ENCODE measurements around the gene TP53RK. TPM values are rescaled to one million over a fixed set of nuclear protein-coding genes. Genes with fewer than 3 reads are reported as not detected.

TP53RK gene
- total and polyA plus RNA-seq, 4 donors = 17.6 to 35.6 (median 21.9) TPM

GRCh38 chr20:46637427-46638133 lies 51.7 kb downstream of the TP53RK start:
- Histone ChIP-seq H3K36me3 (ENCODE audit: control insufficient read depth, insufficient read depth, low read length) (no peaks in the 10 kb centered on the region), H3K27me3 (ENCODE audit: control insufficient read depth, insufficient read depth, low read length) (no peaks in the 10 kb centered on the region), H3K27ac (ENCODE audit: low read depth, low read length) (peak overlapping the region; percentile 45), H3K4me1 (ENCODE audit: control insufficient read depth, insufficient read depth, low read length) (peaks cover 19% of the 10 kb centered on the region), H3K4me3 (ENCODE audit: low read depth, low read length) (no peak overlapping the region), H3K9me3 (ENCODE audit: control insufficient read depth, insufficient read depth, low read length) (no peaks in the 10 kb centered on the region)
- DNase-seq (ENCODE audit: low read depth in 4 of 6, low spot score in 6 of 6) = no peak
- 76% methylated on average over 2 of the region's 4 CpGs for WGBS (ENCODE audit: insufficient coverage)

DNA sequence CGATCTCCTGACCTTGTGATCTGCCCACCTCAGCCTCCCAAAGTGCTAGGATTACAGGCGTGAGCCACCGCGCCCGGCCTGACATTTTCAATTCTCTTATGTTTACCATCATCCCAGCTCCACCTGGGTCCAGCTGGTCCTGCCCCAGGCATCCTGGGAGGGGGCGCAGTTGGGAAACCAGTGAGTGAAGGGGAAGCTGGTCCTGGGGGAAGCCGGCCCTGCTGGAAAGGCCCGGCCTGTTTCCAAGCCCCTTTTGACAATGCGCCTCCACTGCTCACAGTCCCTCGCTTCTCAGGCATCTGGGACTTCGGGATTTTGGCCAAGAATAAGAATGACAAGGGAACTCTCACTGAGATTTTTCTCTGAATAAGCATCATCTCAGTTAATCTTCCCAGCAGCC lies 52.2 kb downstream of the TP53RK start:
- H3K9me3 ChIP-seq (ENCODE audit: control insufficient read depth, insufficient read depth, low read length) = no peaks in the 10 kb centered on the region
- peaks cover 20% of the 10 kb centered on the region for H3K4me1 ChIP-seq (ENCODE audit: control insufficient read depth, insufficient read depth, low read length)
- no peaks in the 10 kb centered on the region for H3K27me3 ChIP-seq (ENCODE audit: control insufficient read depth, insufficient read depth, low read length)
- no peak overlapping the region for H3K27ac ChIP-seq (ENCODE audit: low read depth, low read length)
- H3K36me3 ChIP-seq (ENCODE audit: control insufficient read depth, insufficient read depth, low read length) = no peaks in the 10 kb centered on the region
- WGBS (ENCODE audit: insufficient coverage) = 75% methylated on average over 4 of the region's 11 CpGs
- peak in 1 of 6 donors; percentile 88 for DNase-seq (ENCODE audit: low read depth in 4 of 6, low spot score in 6 of 6)
- H3K4me3 ChIP-seq (ENCODE audit: low read depth, low read length) = no peak overlapping the region

DNA sequence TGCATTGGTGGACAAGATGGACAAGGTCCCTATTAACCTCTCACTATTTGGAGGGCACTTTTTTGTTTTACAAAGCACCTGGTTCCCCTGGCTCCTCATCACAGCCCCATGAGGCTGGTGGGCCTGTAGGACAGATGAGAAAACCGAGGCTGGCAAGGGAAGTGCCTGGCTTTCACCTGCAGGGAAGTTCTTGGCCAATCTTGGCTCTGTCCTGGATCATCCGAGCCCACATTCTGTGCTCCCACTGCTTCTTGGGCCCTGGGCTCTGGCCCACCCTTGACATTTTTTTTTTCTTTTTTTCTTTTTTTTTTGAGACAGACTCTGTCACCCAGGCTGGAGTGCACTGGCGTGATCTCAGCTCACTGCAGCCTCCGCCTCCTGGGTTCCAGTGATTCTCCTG lies 52.7 kb downstream of the TP53RK start:
- no peak overlapping the region for H3K4me3 ChIP-seq (ENCODE audit: low read depth, low read length)
- no peaks in the 10 kb centered on the region for H3K36me3 ChIP-seq (ENCODE audit: control insufficient read depth, insufficient read depth, low read length)
- no peaks in the 10 kb centered on the region for H3K9me3 ChIP-seq (ENCODE audit: control insufficient read depth, insufficient read depth, low read length)
- DNase-seq (ENCODE audit: low read depth in 4 of 6, low spot score in 6 of 6) = no peak
- WGBS (ENCODE audit: insufficient coverage) = 100% methylated on average over 4 of the region's 4 CpGs
- H3K27ac ChIP-seq (ENCODE audit: low read depth, low read length) = no peak overlapping the region
- peaks cover 25% of the 10 kb centered on the region for H3K4me1 ChIP-seq (ENCODE audit: control insufficient read depth, insufficient read depth, low read length)
- H3K27me3 ChIP-seq (ENCODE audit: control insufficient read depth, insufficient read depth, low read length) = no peaks in the 10 kb centered on the region

- Histone ChIP-seq H3K4me3 (ENCODE audit: low read depth, low read length) (no peak overlapping the region), H3K9me3 (ENCODE audit: control insufficient read depth, insufficient read depth, low read length) (no peaks in the 10 kb centered on the region), H3K27ac (ENCODE audit: low read depth, low read length) (no peak overlapping the region), H3K27me3 (ENCODE audit: control insufficient read depth, insufficient read depth, low read length) (no peaks in the 10 kb centered on the region), H3K4me1 (ENCODE audit: control insufficient read depth, insufficient read depth, low read length) (peaks cover 28% of the 10 kb centered on the region), H3K36me3 (ENCODE audit: control insufficient read depth, insufficient read depth, low read length) (no peaks in the 10 kb centered on the region)
- 85% methylated on average over 3 of the region's 5 CpGs for WGBS (ENCODE audit: insufficient coverage)
- no peak for DNase-seq (ENCODE audit: low read depth in 4 of 6, low spot score in 6 of 6)
Observed at GRCh38 chr20:46635514-46636136, 53.6 kb downstream of the TP53RK start.

- Histone ChIP-seq H3K4me3 (ENCODE audit: low read depth, low read length) (no peak overlapping the region), H3K36me3 (ENCODE audit: control insufficient read depth, insufficient read depth, low read length) (no peaks in the 10 kb centered on the region), H3K27ac (ENCODE audit: low read depth, low read length) (no peak overlapping the region), H3K4me1 (ENCODE audit: control insufficient read depth, insufficient read depth, low read length) (peaks cover 28% of the 10 kb centered on the region), H3K27me3 (ENCODE audit: control insufficient read depth, insufficient read depth, low read length) (no peaks in the 10 kb centered on the region), H3K9me3 (ENCODE audit: control insufficient read depth, insufficient read depth, low read length) (no peaks in the 10 kb centered on the region)
- DNase-seq (ENCODE audit: low read depth in 4 of 6, low spot score in 6 of 6) = no peak
- WGBS (ENCODE audit: insufficient coverage) = 49% methylated on average over 3 of the region's 6 CpGs
Observed at GRCh38 chr20:46634528-46634927, 54.7 kb downstream of the TP53RK start.

Other genes with a start within 250 kb of the TP53RK start
- gene ZNF334, start 175.9 kb downstream of the TP53RK start, total RNA-seq = 10 to 100 TPM; 17.6 to 23.7 TPM
- gene ZNF334, start 175.9 kb downstream of the TP53RK start, polyA plus RNA-seq (ENCODE audit: insufficient read length in 2 of 2) = 10 to 100 TPM; 25.0 to 25.6 TPM
- under 1 TPM in 1 of 2 donors, not detected in 1; 0.06 TPM for gene OCSTAMP, start 138.8 kb downstream of the TP53RK start, total RNA-seq
- gene OCSTAMP, start 138.8 kb downstream of the TP53RK start, polyA plus RNA-seq (ENCODE audit: insufficient read length in 2 of 2) = under 1 TPM in 1 of 2 donors, not detected in 1; 0.13 TPM
- gene SLC13A3, start 38.0 kb downstream of the TP53RK start, total RNA-seq = 100 to 1,000 TPM in 1 of 2 donors, 10 to 100 TPM in 1; 39.6 to 303 TPM
- gene SLC13A3, start 38.0 kb downstream of the TP53RK start, polyA plus RNA-seq (ENCODE audit: insufficient read length in 2 of 2) = 10 to 100 TPM in 1 of 2 donors, 1 to 10 TPM in 1; 8.8 to 63.7 TPM
- gene SLC2A10, start 20.2 kb upstream of the TP53RK start, total RNA-seq = 10 to 100 TPM; 19.5 to 31.1 TPM
- 10 to 100 TPM; 14.6 to 15.2 TPM for gene SLC2A10, start 20.2 kb upstream of the TP53RK start, polyA plus RNA-seq (ENCODE audit: insufficient read length in 2 of 2)
- 10 to 100 TPM; 10.7 to 28.2 TPM for gene EYA2, start 205.4 kb upstream of the TP53RK start, total RNA-seq
- 10 to 100 TPM; 21.8 to 32.7 TPM for gene EYA2, start 205.4 kb upstream of the TP53RK start, polyA plus RNA-seq (ENCODE audit: insufficient read length in 2 of 2)

Measured in spinal cord (tissue), 10 donors.